CD4-positive, CD25-positive, alpha-beta regulatory T cell (primary cell): Measurements from ENCODE around the gene USE1. TPM values are rescaled to one million over a fixed set of nuclear protein-coding genes. Genes with fewer than 3 reads are reported as not detected.

Experiments used
- ATAC-seq, 2 donors: fragments of 150-1000 bp; cut with Tn5 transposase; one replicate each; pipeline ENCODE4 v1.10.0; 2021; ENCODE audit warnings: low read depth in 2 of 2, moderate number of reproducible peaks in 2 of 2, moderate library complexity in 1 of 2
- DNase-seq, 3 donors: peaks; one replicate each; pipeline versions ENCODE4 v3.0.0 to v3.0.0-alpha.2; 2012 to 2022; ENCODE audit warnings: mixed read lengths in 1 of 3
- H3K27ac ChIP-seq: one replicate; pipeline ENCODE4 v1.7.0; 2013; ENCODE audit warnings: mild to moderate bottlenecking, low read length; ENCODE audit not compliant: insufficient read depth, poor library complexity, severe bottlenecking
- H3K27me3 ChIP-seq: one replicate; pipeline ENCODE4 v1.7.0; 2013; ENCODE audit warnings: low read length; ENCODE audit not compliant: control insufficient read depth, insufficient read depth
- H3K36me3 ChIP-seq: one replicate; pipeline ENCODE4 v1.7.0; 2013; ENCODE audit warnings: mild to moderate bottlenecking, low read length, moderate library complexity; ENCODE audit not compliant: control insufficient read depth, insufficient read depth
- H3K4me1 ChIP-seq: 2 replicates; pipeline ENCODE4 v1.7.0; 2013; ENCODE audit warnings: mild to moderate bottlenecking, low read length; ENCODE audit not compliant: insufficient read depth, control insufficient read depth, poor library complexity, severe bottlenecking
- H3K4me3 ChIP-seq: one replicate; pipeline ENCODE4 v1.7.0; 2013; ENCODE audit warnings: low read depth, mild to moderate bottlenecking, low read length, moderate library complexity
- H3K9me3 ChIP-seq, 2 experiments: 1 replicate in 1 of 2; 2 replicates in 1 of 2; pipeline ENCODE4 v1.7.0; 2013; ENCODE audit warnings: low read length in 2 of 2, mild to moderate bottlenecking in 1 of 2, moderate library complexity in 1 of 2; ENCODE audit not compliant: control insufficient read depth in 2 of 2
- H3K27ac Mint-ChIP-seq, 3 donors: one replicate each; pipeline ENCODE4 v1.8.0; 2020 to 2022; ENCODE audit warnings: mild to moderate bottlenecking in 3 of 3, mixed read lengths in 3 of 3, moderate library complexity in 2 of 3
- H3K27me3 Mint-ChIP-seq: one replicate; pipeline ENCODE4 v1.8.0; 2022; ENCODE audit warnings: mild to moderate bottlenecking, mixed read lengths
- H3K36me3 Mint-ChIP-seq: one replicate; pipeline ENCODE4 v1.8.0; 2020; ENCODE audit warnings: mixed read lengths
- H3K4me1 Mint-ChIP-seq, 4 donors: one replicate each; pipeline ENCODE4 v1.8.0; 2020 to 2022; ENCODE audit warnings: mixed read lengths in 4 of 4, mild to moderate bottlenecking in 1 of 4
- H3K4me3 Mint-ChIP-seq, 4 donors: one replicate each; pipeline ENCODE4 v1.8.0; 2020 to 2022; ENCODE audit warnings: mild to moderate bottlenecking in 4 of 4, mixed read lengths in 4 of 4, moderate library complexity in 3 of 4
- H3K9me3 Mint-ChIP-seq, 7 donors: one replicate each; pipeline ENCODE4 v1.8.0; 2020 to 2022; ENCODE audit warnings: mixed read lengths in 7 of 7, mild to moderate bottlenecking in 3 of 7, moderate library complexity in 2 of 7
- polyA plus RNA-seq, 4 donors: library from polyadenylated mRNA; unstranded; fragments of 300-500 nt; fragmentation: Illumina TruSeq; gene quantifications; one replicate each; pipeline ENCODE4 v1.2.3, GENCODE V29; 2021
- total RNA-seq: library from RNA; stranded (reverse); gene quantifications from one replicate; pipeline ENCODE4 v1.2.3, GENCODE V29; 2022

The USE1 gene
- total and polyA plus RNA-seq, 5 donors from 2014 or later = 27.1 to 53.7 (median 47.6) TPM

DNA sequence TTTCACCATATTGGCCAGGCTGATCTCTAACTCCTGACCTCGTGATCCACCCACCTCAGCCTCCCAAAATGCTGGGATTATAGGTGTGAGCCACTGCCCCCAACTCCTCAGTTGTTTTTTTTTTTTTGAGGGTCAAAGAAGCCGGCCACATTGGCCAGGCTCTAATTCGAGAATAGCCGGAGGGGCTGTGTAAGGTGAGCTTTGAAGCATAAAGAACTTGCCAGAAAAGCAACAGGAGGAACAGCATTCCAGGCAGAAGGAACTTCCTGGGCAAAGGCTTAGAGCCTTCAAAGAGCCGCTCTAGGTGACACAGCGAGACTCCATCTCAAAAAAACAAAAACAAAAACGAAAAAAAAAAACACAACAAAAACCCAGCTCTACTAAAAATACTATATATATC, 50.9 kb downstream of the USE1 start:
- no peak overlapping the region for H3K4me3 Mint-ChIP-seq
- H3K36me3 ChIP-seq = peaks cover 10% of the 10 kb centered on the region
- peaks cover 6 to 31% (median 13%) of the 10 kb centered on the region in 4 donors for H3K4me1 Mint-ChIP-seq
- no peak overlapping the region for H3K27ac Mint-ChIP-seq
- H3K27me3 ChIP-seq = no peaks in the 10 kb centered on the region
- no peak for ATAC-seq
- H3K27ac ChIP-seq = no peak overlapping the region
- peaks cover 6% of the 10 kb centered on the region for H3K27me3 Mint-ChIP-seq
- no peak overlapping the region for H3K4me3 ChIP-seq
- DNase-seq = no peak
- no peaks in the 10 kb centered on the region for H3K9me3 ChIP-seq
- H3K9me3 Mint-ChIP-seq = no peaks in the 10 kb centered on the region
- peaks cover 23% of the 10 kb centered on the region for H3K4me1 ChIP-seq
- peaks cover 4% of the 10 kb centered on the region for H3K36me3 Mint-ChIP-seq

DNA sequence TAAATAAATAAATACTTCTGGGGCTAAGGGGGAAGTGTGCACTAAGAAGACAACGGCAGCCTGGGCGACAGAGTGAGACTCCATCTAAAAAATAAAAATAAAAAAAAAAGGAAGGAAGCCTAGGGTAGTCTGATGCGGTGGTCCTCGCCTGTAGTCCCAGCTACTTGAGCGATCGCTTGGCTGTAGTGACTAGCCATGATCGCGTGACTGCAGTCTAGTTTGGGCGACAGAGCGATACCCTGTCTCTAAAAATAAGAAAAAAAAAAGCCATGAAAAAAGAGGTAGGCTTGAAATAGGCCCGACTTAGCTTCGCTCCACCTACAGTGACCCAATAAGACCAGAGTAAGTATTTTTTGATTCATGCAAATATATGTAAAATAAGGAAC, 51.4 kb downstream of the USE1 start:
- ATAC-seq (no peak), DNase-seq (no peak)
- Mint-ChIP-seq H3K4me3 (peak overlapping the region; percentile 81 to 88 (median 87)), H3K4me1 (peaks cover 6 to 34% (median 12%) of the 10 kb centered on the region in 4 donors), H3K9me3 (no peaks in the 10 kb centered on the region), H3K36me3 (peaks cover 7% of the 10 kb centered on the region), H3K27ac (peak overlapping the region; percentile 56 to 76 (median 73)), H3K27me3 (peaks cover 5% of the 10 kb centered on the region)
- Histone ChIP-seq H3K27me3 (no peaks in the 10 kb centered on the region), H3K36me3 (peaks cover 16% of the 10 kb centered on the region), H3K4me3 (peak overlapping the region; percentile 55), H3K9me3 (no peaks in the 10 kb centered on the region), H3K27ac (peak overlapping the region; percentile 77), H3K4me1 (peaks cover 23% of the 10 kb centered on the region)

DNA sequence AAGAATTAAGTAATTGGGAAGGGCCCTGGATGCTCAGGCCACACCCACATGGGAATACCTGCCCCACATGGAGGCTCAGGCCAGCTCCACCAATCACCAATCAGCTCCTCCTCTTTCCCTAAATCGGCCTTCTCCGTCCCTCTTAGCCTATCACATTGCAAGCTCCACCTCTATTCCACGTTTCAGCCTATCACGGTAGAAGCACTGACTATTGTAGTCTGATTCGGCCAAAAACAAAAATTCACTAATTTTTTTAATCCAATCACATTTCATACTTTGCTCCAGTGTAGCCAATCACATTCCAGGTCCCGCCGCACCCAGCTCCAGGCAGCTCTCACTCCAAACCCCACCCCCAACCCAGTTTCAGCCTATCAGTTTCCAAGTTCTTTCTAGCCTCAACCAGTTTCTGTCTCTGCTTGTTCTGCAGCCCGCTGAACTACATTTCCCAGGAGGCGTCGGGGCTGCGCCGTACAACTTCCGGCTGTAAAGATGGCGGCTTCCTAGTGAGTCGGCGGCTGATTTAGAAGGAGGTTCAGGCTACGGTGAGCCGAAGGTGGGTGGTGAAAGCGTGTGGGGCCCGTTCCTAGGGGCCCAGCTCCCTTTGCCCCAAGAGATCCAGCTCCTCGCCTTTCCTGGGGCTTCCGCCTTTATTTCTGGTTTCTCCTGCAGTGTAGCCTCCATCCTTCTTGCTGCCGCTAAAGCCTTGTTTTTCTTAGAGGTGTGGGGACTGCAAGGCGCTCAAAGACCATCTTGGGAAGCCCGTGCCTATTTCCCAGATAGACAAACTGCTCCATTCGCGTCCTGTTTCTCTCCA, 52.0 kb downstream of the USE1 start, which contains the start of gene BABAM1:
Gene BABAM1, plus strand, starts transcription at position 469 of the 814 bp plus-strand sequence. CDS start 1,364 bp downstream, outside the sequence.
- peak; percentile 93 for ATAC-seq
- peaks cover 7% of the 10 kb centered on the region for H3K36me3 Mint-ChIP-seq
- no peaks in the 10 kb centered on the region for H3K9me3 ChIP-seq

DNA sequence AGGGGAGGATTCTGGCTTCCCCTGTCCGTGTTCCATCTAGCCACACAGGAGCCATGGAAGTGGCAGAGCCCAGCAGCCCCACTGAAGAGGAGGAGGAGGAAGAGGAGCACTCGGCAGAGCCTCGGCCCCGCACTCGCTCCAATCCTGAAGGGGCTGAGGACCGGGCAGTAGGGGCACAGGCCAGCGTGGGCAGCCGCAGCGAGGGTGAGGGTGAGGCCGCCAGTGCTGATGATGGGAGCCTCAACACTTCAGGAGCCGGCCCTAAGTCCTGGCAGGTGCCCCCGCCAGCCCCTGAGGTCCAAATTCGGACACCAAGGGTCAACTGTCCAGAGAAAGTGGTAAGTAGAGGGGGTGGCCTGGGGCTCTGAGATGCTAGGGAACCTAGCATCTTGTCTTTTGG, 53.6 kb downstream of the USE1 start:
- H3K4me3 ChIP-seq = no peak overlapping the region
- peak overlapping the region in 3 of 4 donors; percentile 38 to 56 (median 50) for H3K4me3 Mint-ChIP-seq

More for the DNA sequence above, 52.0 kb downstream of the USE1 start, which contains the start of gene BABAM1:
- Histone ChIP-seq H3K4me3 (peak within 1 kb of the TSS; percentile 90), H3K36me3 (peaks cover 22% of the 10 kb centered on the region), H3K27me3 (no peaks in the 10 kb centered on the region), H3K4me1 (peaks cover 23% of the 10 kb centered on the region), H3K27ac (peak within 1 kb of the TSS; percentile 77)
- no peaks in the 10 kb centered on the region for H3K9me3 Mint-ChIP-seq
- peak within 1 kb of the TSS; percentile 56 to 89 (median 73) for H3K27ac Mint-ChIP-seq
- DNase-seq = peak; percentile 95 to 99 (median 98)
- peaks cover 6 to 34% (median 12%) of the 10 kb centered on the region in 4 donors for H3K4me1 Mint-ChIP-seq
- H3K27me3 Mint-ChIP-seq = peaks cover 5% of the 10 kb centered on the region
- peak within 1 kb of the TSS; percentile 81 to 88 (median 87) for H3K4me3 Mint-ChIP-seq

More for the DNA sequence above, 53.6 kb downstream of the USE1 start:
- Histone ChIP-seq H3K27me3 (no peaks in the 10 kb centered on the region), H3K4me1 (peaks cover 23% of the 10 kb centered on the region), H3K36me3 (peaks cover 29% of the 10 kb centered on the region), H3K27ac (no peak overlapping the region), H3K9me3 (no peaks in the 10 kb centered on the region)
- no peak for ATAC-seq
- H3K27ac Mint-ChIP-seq = no peak overlapping the region
- peaks cover 6 to 34% (median 12%) of the 10 kb centered on the region in 4 donors for H3K4me1 Mint-ChIP-seq
- peaks cover 7% of the 10 kb centered on the region for H3K36me3 Mint-ChIP-seq
- H3K9me3 Mint-ChIP-seq = no peaks in the 10 kb centered on the region
- peaks cover 5% of the 10 kb centered on the region for H3K27me3 Mint-ChIP-seq
- DNase-seq = no peak

Other genes starting within 250 kb of the USE1 start
- gene CPAMD8, start 188.5 kb upstream of the USE1 start, total RNA-seq = 2.3 TPM
- gene CPAMD8, start 188.5 kb upstream of the USE1 start, polyA plus RNA-seq = under 1 TPM in 3 of 4 donors, not detected in 1; 0.03 to 0.65 (median 0.06) TPM
- 26.9 TPM for gene HAUS8, start 139.9 kb upstream of the USE1 start, total RNA-seq
- gene HAUS8, start 139.9 kb upstream of the USE1 start, polyA plus RNA-seq = 10 to 100 TPM; 11.0 to 12.7 (median 11.1) TPM
- gene MYO9B, start 139.6 kb upstream of the USE1 start, total RNA-seq = 252 TPM
- gene MYO9B, start 139.6 kb upstream of the USE1 start, polyA plus RNA-seq = 1 to 10 TPM; 3.4 to 6.7 (median 4.9) TPM
- gene OCEL1, start 10.9 kb downstream of the USE1 start, total RNA-seq = 23.3 TPM
- gene OCEL1, start 10.9 kb downstream of the USE1 start, polyA plus RNA-seq = 10 to 100 TPM; 34.0 to 51.0 (median 47.1) TPM
- gene NR2F6, start 30.6 kb downstream of the USE1 start, total RNA-seq = 0.52 TPM
- 1 to 10 TPM in 2 of 4 donors, under 1 TPM in 2; 0.81 to 3.2 (median 1.5) TPM for gene NR2F6, start 30.6 kb downstream of the USE1 start, polyA plus RNA-seq
- not detected for gene USHBP1, start 49.4 kb downstream of the USE1 start, total RNA-seq
- gene USHBP1, start 49.4 kb downstream of the USE1 start, polyA plus RNA-seq = not detected
- gene BABAM1, start 52.1 kb downstream of the USE1 start, total RNA-seq = 82.3 TPM
- gene BABAM1, start 52.1 kb downstream of the USE1 start, polyA plus RNA-seq = 100 to 1,000 TPM; 111 to 140 (median 124) TPM
- gene ANKLE1, start 66.5 kb downstream of the USE1 start, total RNA-seq = 1.8 TPM
- gene ANKLE1, start 66.5 kb downstream of the USE1 start, polyA plus RNA-seq = 1 to 10 TPM in 2 of 4 donors, under 1 TPM in 2; 0.15 to 1.0 (median 0.96) TPM
- 5.1 TPM for gene ABHD8, start 88.1 kb downstream of the USE1 start, total RNA-seq
- gene ABHD8, start 88.1 kb downstream of the USE1 start, polyA plus RNA-seq = 1 to 10 TPM; 5.6 to 8.7 (median 6.4) TPM
- gene MRPL34, start 90.5 kb downstream of the USE1 start, total RNA-seq = 37.1 TPM
- 100 to 1,000 TPM; 223 to 248 (median 236) TPM for gene MRPL34, start 90.5 kb downstream of the USE1 start, polyA plus RNA-seq
- 43.8 TPM for gene DDA1, start 94.2 kb downstream of the USE1 start, total RNA-seq
- 10 to 100 TPM; 26.7 to 38.6 (median 32.0) TPM for gene DDA1, start 94.2 kb downstream of the USE1 start, polyA plus RNA-seq
- gene ANO8, start 119.5 kb downstream of the USE1 start, total RNA-seq = 17.8 TPM
- under 1 TPM in 3 of 4 donors, not detected in 1; 0.06 to 0.11 (median 0.08) TPM for gene ANO8, start 119.5 kb downstream of the USE1 start, polyA plus RNA-seq
- 26.1 TPM for gene GTPBP3, start 122.2 kb downstream of the USE1 start, total RNA-seq
- gene GTPBP3, start 122.2 kb downstream of the USE1 start, polyA plus RNA-seq = 1 to 10 TPM; 5.2 to 9.4 (median 8.7) TPM
- not detected for gene PLVAP, start 162.0 kb downstream of the USE1 start, total RNA-seq
- gene PLVAP, start 162.0 kb downstream of the USE1 start, polyA plus RNA-seq = not detected
- gene CCDC194, start 178.8 kb downstream of the USE1 start, total RNA-seq = 1.3 TPM
- not detected for gene CCDC194, start 178.8 kb downstream of the USE1 start, polyA plus RNA-seq
- gene BST2, start 190.3 kb downstream of the USE1 start, total RNA-seq = 45.6 TPM
- gene BST2, start 190.3 kb downstream of the USE1 start, polyA plus RNA-seq = 100 to 1,000 TPM; 155 to 175 (median 158) TPM
- 26.7 TPM for gene MVB12A, start 204.7 kb downstream of the USE1 start, total RNA-seq
- 10 to 100 TPM; 30.1 to 48.6 (median 38.4) TPM for gene MVB12A, start 204.7 kb downstream of the USE1 start, polyA plus RNA-seq
- gene TMEM221, start 233.3 kb downstream of the USE1 start, total RNA-seq = not detected
- under 1 TPM in 1 of 4 donors, not detected in 3; 0.16 TPM for gene TMEM221, start 233.3 kb downstream of the USE1 start, polyA plus RNA-seq
- not detected for gene NXNL1, start 245.6 kb downstream of the USE1 start, total RNA-seq
- not detected for gene NXNL1, start 245.6 kb downstream of the USE1 start, polyA plus RNA-seq